Endometrial microvascular endothelial cells (primary cell): ENCODE data around the gene DPM3. TPM values are rescaled to one million over a fixed set of nuclear protein-coding genes. Genes with fewer than 3 reads are reported as not detected.

Experiments
- in situ Hi-C: cut with HindIII; loops from 2 replicates; pipeline ENCODE4 v1.10.0; 2017; ENCODE audit warnings: low sequenced_read_pairs, low pct_unique_long_range_greater_than_20kb; ENCODE audit errors: inconsistent ontology term
- total RNA-seq: library from RNA; depleted of rRNA; stranded (reverse); fragments of >200 nt; gene quantifications from one replicate; pipeline ENCODE4 v1.2.3, GENCODE V29; 2015; ENCODE audit errors: inconsistent ontology term

Gene DPM3
- total RNA-seq, 1 donor from 2014 or later, result 173 TPM

GRCh38 chr1:155108296-155108695 is 32.0 kb downstream of the DPM3 start:
- in situ Hi-C loops, result no loop called here

GRCh38 chr1:155107309-155108264 is 32.7 kb downstream of the DPM3 start:
- in situ Hi-C loops, result no loop called here

- in situ Hi-C loops, result no loop called here
Observed at GRCh38 chr1:155106862-155107261, 33.5 kb downstream of the DPM3 start.

- in situ Hi-C loops, result no loop called here
Observed at GRCh38 chr1:155105604-155106011, 34.7 kb downstream of the DPM3 start.

GRCh38 chr1:155104605-155105534 is 35.5 kb downstream of the DPM3 start:
- in situ Hi-C loops, result no loop called here

GRCh38 chr1:155103325-155103724 is 37.0 kb downstream of the DPM3 start:
- in situ Hi-C loops, result no loop called here

GRCh38 chr1:155099331-155099730 is 41.0 kb downstream of the DPM3 start:
- in situ Hi-C loops, result no loop called here

GRCh38 chr1:155094622-155094948 is 45.7 kb downstream of the DPM3 start:
- in situ Hi-C loops, result no loop called here

- in situ Hi-C loops, result no loop called here
Observed at GRCh38 chr1:155093911-155094621, 46.3 kb downstream of the DPM3 start.

- in situ Hi-C loops, result no loop called here
Observed at GRCh38 chr1:155092641-155093040, 47.7 kb downstream of the DPM3 start.

- in situ Hi-C loops, result no loop called here
Observed at GRCh38 chr1:155092131-155092530, 48.2 kb downstream of the DPM3 start.

GRCh38 chr1:155091071-155092051 is 49.0 kb downstream of the DPM3 start:
- in situ Hi-C loops, result no loop called here

Other genes with a start within 250 kb of the DPM3 start
- 16.1 TPM for gene PMVK, start 203.8 kb downstream of the DPM3 start, total RNA-seq
- 34.9 TPM for gene PBXIP1, start 184.4 kb downstream of the DPM3 start, total RNA-seq
- gene PYGO2, start 178.7 kb downstream of the DPM3 start, total RNA-seq, result 14.5 TPM
- gene SHC1, start 169.8 kb downstream of the DPM3 start, total RNA-seq, result 406 TPM
- 125 TPM for gene CKS1B, start 165.8 kb downstream of the DPM3 start, total RNA-seq
- 47.9 TPM for gene FLAD1, start 157.2 kb downstream of the DPM3 start, total RNA-seq
- gene LENEP, start 146.9 kb downstream of the DPM3 start, total RNA-seq, result not detected
- gene ZBTB7B, start 137.7 kb downstream of the DPM3 start, total RNA-seq, result 15.3 TPM
- 0.28 TPM for gene DCST2, start 106.8 kb downstream of the DPM3 start, total RNA-seq
- gene DCST1, start 106.7 kb downstream of the DPM3 start, total RNA-seq, result not detected
- gene ADAM15, start 89.2 kb downstream of the DPM3 start, total RNA-seq, result 337 TPM
- 15.8 TPM for gene EFNA4, start 76.8 kb downstream of the DPM3 start, total RNA-seq
- gene EFNA3, start 61.7 kb downstream of the DPM3 start, total RNA-seq, result 2.0 TPM
- 8.7 TPM for gene EFNA1, start 12.7 kb downstream of the DPM3 start, total RNA-seq
- gene SLC50A1, start 4.7 kb downstream of the DPM3 start, total RNA-seq, result 47.1 TPM
- 191 TPM for gene KRTCAP2, start 32.8 kb upstream of the DPM3 start, total RNA-seq
- 2.4 TPM for gene TRIM46, start 33.3 kb upstream of the DPM3 start, total RNA-seq
- gene THBS3, start 67.4 kb upstream of the DPM3 start, total RNA-seq, result 3.1 TPM
- gene MTX1, start 68.2 kb upstream of the DPM3 start, total RNA-seq, result 76.7 TPM
- gene ENTREP3, start 115.0 kb upstream of the DPM3 start, total RNA-seq, result 20.0 TPM
- gene SCAMP3, start 121.8 kb upstream of the DPM3 start, total RNA-seq, result 77.1 TPM
- gene CLK2, start 133.0 kb upstream of the DPM3 start, total RNA-seq, result 33.1 TPM
- 0.19 TPM for gene HCN3, start 136.9 kb upstream of the DPM3 start, total RNA-seq
- not detected for gene PKLR, start 160.9 kb upstream of the DPM3 start, total RNA-seq
- gene FDPS, start 168.3 kb upstream of the DPM3 start, total RNA-seq, result 362 TPM
- gene RUSC1, start 180.4 kb upstream of the DPM3 start, total RNA-seq, result 32.8 TPM